Activated T-cell treated with anti-CD3 and anti-CD28 coated beads, Interleukin-2, amount 50 U/mL, for 72 hours (primary cell): ENCODE data around the gene PRKN. TPM values are rescaled to one million over a fixed set of nuclear protein-coding genes. Genes with fewer than 3 reads are reported as not detected.

Source experiments
- ATAC-seq, 2 donors: fragments of 150-1000 bp; cut with Tn5 transposase; replicated peaks in 1 of 2; 2 replicates each; pipeline ENCODE4 v1.10.0; 2021; ENCODE audit warnings: moderate library complexity in 2 of 2, mild to moderate bottlenecking in 1 of 2
- DNase-seq, 2 donors: peaks; one replicate each; pipeline ENCODE4 v3.0.0; 2021 to 2022; ENCODE audit warnings: mixed read lengths in 1 of 2
- H3K27ac Mint-ChIP-seq: one replicate; pipeline ENCODE4 v1.8.0; 2022; ENCODE audit warnings: mild to moderate bottlenecking, moderate library complexity, mixed read lengths
- H3K27me3 Mint-ChIP-seq: one replicate; pipeline ENCODE4 v1.8.0; 2022; ENCODE audit warnings: low read depth, mixed read lengths
- H3K36me3 Mint-ChIP-seq, 2 donors: one replicate each; pipeline ENCODE4 v1.8.0; 2022; ENCODE audit warnings: mixed read lengths in 2 of 2, mild to moderate bottlenecking in 1 of 2; ENCODE audit not compliant: insufficient read depth in 2 of 2
- H3K4me1 Mint-ChIP-seq: one replicate; pipeline ENCODE4 v1.8.0; 2022; ENCODE audit warnings: low read depth, mixed read lengths
- H3K4me3 Mint-ChIP-seq, 2 donors: one replicate each; pipeline ENCODE4 v1.8.0; 2022; ENCODE audit warnings: mild to moderate bottlenecking in 2 of 2, mixed read lengths in 2 of 2, moderate library complexity in 2 of 2
- H3K9me3 Mint-ChIP-seq, 2 donors: one replicate each; pipeline ENCODE4 v1.8.0; 2022; ENCODE audit warnings: mixed read lengths in 2 of 2
- total RNA-seq, 2 donors: library from RNA; stranded (reverse); gene quantifications; one replicate each; pipeline ENCODE4 v1.2.3, GENCODE V29; 2022

PRKN gene
- total RNA-seq, 2 donors from 2014 or later = 2.5 to 2.8 TPM

DNA sequence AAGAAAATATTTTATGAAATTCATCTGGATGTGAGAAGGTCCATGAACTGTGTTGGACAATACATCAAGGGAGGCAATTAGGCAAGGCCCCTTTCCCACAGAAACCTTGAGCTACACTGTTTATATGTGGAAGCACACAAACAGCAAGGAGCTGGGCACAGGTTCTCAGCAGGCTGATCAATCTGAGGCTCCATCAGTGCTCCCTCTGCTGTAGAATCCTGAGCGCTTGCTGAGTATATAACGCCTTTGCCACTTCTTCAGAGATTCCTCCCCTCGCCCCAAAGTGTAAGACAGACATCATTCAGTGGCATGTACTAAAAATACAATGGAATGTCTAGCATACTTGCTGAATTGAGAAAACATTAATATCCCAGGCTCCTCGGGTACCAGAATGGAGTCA, 146.9 kb downstream of the PRKN start:
- ATAC-seq = no peak
- no peaks in the 10 kb centered on the region for H3K4me1 Mint-ChIP-seq
- no peaks in the 10 kb centered on the region for H3K36me3 Mint-ChIP-seq
- no peak for DNase-seq
- H3K27me3 Mint-ChIP-seq = no peaks in the 10 kb centered on the region
- no peak overlapping the region for H3K4me3 Mint-ChIP-seq
- peaks cover 2 to 3% of the 10 kb centered on the region in 2 donors for H3K9me3 Mint-ChIP-seq
- no peak overlapping the region for H3K27ac Mint-ChIP-seq

DNA sequence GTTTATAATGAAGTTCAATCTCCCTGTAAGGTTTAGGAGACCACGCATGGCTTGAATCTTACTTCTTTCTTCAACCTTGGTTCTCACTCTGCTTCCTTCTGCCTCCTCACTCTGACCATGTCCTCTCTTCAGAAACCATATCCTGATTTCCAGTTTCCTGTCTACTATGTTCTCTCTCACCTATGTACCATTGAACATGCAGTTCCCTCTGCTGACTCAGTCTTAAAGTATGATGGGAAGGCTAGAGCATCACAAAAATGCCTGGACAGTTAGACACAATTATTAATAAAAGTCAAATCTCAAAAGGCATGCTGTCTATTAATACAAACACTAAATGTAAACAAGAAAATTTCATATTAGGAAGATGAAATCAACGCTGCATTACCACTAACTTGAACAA, 151.6 kb downstream of the PRKN start:
- H3K27ac Mint-ChIP-seq = no peak overlapping the region
- H3K4me3 Mint-ChIP-seq = no peak overlapping the region
- peaks cover 2 to 3% of the 10 kb centered on the region in 2 donors for H3K9me3 Mint-ChIP-seq
- H3K36me3 Mint-ChIP-seq = no peaks in the 10 kb centered on the region
- no peaks in the 10 kb centered on the region for H3K4me1 Mint-ChIP-seq
- H3K27me3 Mint-ChIP-seq = no peaks in the 10 kb centered on the region
- ATAC-seq = no peak
- DNase-seq = no peak

GRCh38 chr6:162572240-162572639, 155.3 kb downstream of the PRKN start:
- Mint-ChIP-seq H3K27ac (no peak overlapping the region), H3K9me3 (peaks cover 6% of the 10 kb centered on the region in 2 donors), H3K4me1 (no peaks in the 10 kb centered on the region), H3K27me3 (no peaks in the 10 kb centered on the region), H3K4me3 (no peak overlapping the region), H3K36me3 (peaks cover 2 to 3% of the 10 kb centered on the region in 2 donors)
- no peak for ATAC-seq
- no peak for DNase-seq

DNA sequence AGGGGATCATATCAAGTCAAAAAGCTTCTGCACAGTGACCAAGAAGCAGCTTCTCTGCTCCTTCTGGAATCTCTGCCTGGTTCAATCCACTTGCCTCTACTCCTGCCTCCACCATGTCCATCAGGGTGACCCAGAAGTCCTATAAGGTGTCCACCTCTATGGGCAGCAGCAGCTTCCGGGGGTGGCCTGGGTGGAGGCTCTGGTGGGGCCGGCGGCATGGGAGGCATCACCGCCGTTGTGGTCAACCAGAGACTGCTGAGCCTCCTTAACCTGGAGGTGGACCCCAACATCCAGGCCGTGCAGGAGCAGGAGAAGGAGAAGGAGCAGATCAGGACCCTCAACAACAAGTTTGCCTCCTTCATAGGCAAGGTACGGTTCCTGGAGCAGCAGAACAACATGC, 159.3 kb downstream of the PRKN start:
- DNase-seq (no peak), ATAC-seq (no peak)
- Mint-ChIP-seq H3K4me1 (no peaks in the 10 kb centered on the region), H3K27me3 (no peaks in the 10 kb centered on the region), H3K9me3 (peaks cover 13 to 17% of the 10 kb centered on the region in 2 donors), H3K36me3 (peaks cover 9 to 17% of the 10 kb centered on the region in 2 donors), H3K4me3 (no peak overlapping the region), H3K27ac (no peak overlapping the region)

DNA sequence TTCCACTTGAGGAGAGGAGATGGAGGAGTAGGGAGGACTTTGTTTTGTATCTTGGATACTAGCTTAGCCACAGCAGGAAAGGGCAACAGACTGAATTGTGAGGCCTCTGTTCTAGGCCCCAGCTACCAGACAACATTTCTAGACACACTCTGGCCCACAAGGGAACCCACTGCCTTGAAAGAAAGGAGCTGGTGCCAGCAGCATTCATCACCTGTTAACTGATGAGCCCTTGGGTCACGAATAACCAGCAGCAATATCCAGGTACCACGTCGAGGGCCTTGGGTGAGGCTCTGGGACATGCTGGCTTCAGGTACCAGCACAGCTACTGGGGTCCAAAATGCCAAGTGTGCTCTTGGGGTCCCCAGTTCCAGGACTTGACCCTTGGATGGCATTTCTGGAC, 165.5 kb downstream of the PRKN start:
- H3K4me1 Mint-ChIP-seq = no peaks in the 10 kb centered on the region
- H3K27ac Mint-ChIP-seq = no peak overlapping the region
- no peak overlapping the region for H3K4me3 Mint-ChIP-seq
- peaks cover 6 to 13% of the 10 kb centered on the region in 2 donors for H3K9me3 Mint-ChIP-seq
- peaks cover 7 to 18% of the 10 kb centered on the region in 2 donors for H3K36me3 Mint-ChIP-seq
- H3K27me3 Mint-ChIP-seq = no peaks in the 10 kb centered on the region
- no peak for ATAC-seq
- no peak for DNase-seq

DNA sequence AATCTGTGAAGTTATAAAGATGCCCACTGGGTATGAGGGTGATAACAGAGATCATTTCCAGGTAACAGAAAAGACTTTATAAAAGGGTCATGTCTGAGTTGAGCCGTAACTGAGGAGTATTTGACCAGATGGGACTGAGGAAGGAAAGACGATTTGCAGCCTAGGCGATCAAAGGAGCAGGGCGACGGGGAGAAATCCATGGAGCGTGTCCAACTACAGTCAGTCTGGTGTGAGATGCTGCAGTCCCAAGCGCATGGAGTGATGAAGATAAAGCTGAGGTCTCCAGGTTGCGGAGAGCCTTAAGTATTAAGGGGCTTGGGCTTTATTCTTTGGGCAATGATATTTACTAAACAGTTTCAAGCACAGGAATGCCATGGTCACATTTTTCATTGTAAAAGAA, 166.7 kb downstream of the PRKN start:
- peaks cover 6 to 14% of the 10 kb centered on the region in 2 donors for H3K36me3 Mint-ChIP-seq
- peaks cover 6 to 8% of the 10 kb centered on the region in 2 donors for H3K9me3 Mint-ChIP-seq
- H3K4me3 Mint-ChIP-seq = no peak overlapping the region
- no peak overlapping the region for H3K27ac Mint-ChIP-seq
- no peaks in the 10 kb centered on the region for H3K27me3 Mint-ChIP-seq
- no peaks in the 10 kb centered on the region for H3K4me1 Mint-ChIP-seq
- DNase-seq (no peak), ATAC-seq (no peak)

DNA sequence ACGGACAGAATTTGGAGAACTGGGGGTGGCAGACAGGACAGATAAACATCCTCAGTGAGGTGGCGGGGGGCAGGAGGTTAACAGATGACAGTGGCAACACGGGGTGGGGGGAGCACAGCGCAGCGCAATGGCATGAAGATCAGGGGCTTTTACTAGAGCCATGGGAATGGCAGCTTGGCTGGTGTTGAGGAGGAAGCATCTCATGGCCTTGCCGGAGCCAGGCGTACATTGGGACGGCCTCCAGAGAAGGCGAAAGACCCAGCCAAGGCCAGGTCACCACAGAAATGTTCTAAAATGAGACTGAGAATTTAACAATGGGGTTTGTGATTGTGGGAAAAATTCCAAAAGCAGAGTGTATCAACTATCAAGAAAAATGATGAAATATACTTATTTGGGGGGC, 173.0 kb downstream of the PRKN start:
- H3K27me3 Mint-ChIP-seq = no peaks in the 10 kb centered on the region
- no peak for ATAC-seq
- H3K36me3 Mint-ChIP-seq = peaks cover 3 to 8% of the 10 kb centered on the region in 2 donors
- no peak overlapping the region for H3K4me3 Mint-ChIP-seq
- H3K27ac Mint-ChIP-seq = no peak overlapping the region
- no peak for DNase-seq
- H3K9me3 Mint-ChIP-seq = peaks cover 0 to 3% of the 10 kb centered on the region in 2 donors
- no peaks in the 10 kb centered on the region for H3K4me1 Mint-ChIP-seq

GRCh38 chr6:162546905-162547304, 180.7 kb downstream of the PRKN start:
- Mint-ChIP-seq H3K27me3 (no peaks in the 10 kb centered on the region), H3K27ac (no peak overlapping the region), H3K4me1 (no peaks in the 10 kb centered on the region), H3K4me3 (no peak overlapping the region), H3K9me3 (peaks cover 0 to 5% of the 10 kb centered on the region in 2 donors), H3K36me3 (peaks cover under 1 to 5% of the 10 kb centered on the region in 2 donors)
- no peak for DNase-seq
- ATAC-seq = no peak

DNA sequence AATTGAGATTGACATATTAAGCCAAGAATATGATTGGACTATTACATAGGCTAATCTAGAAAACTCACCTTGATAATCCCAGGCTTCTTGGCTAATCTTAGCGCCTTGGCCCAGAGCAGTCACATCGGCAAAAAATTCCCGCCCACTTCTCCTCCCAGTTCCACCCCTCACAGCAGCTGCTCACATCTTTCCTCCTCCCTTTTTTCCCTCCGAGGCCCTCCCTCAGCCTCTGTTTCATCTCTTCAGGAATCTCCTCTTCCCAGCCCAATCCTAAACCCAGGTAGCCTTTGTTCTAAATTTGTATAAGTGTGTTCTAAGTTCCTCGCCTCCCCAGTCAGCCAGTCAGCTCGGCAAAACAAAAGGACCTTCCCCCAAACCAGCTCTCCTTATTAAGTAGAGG, 184.3 kb downstream of the PRKN start:
- no peaks in the 10 kb centered on the region for H3K27me3 Mint-ChIP-seq
- H3K4me3 Mint-ChIP-seq = no peak overlapping the region
- H3K9me3 Mint-ChIP-seq = peaks cover 2 to 5% of the 10 kb centered on the region in 2 donors
- ATAC-seq (no peak), DNase-seq (no peak)
- peaks cover 0 to 4% of the 10 kb centered on the region in 2 donors for H3K36me3 Mint-ChIP-seq
- no peak overlapping the region for H3K27ac Mint-ChIP-seq
- H3K4me1 Mint-ChIP-seq = no peaks in the 10 kb centered on the region

GRCh38 chr6:162541019-162541601, 186.5 kb downstream of the PRKN start:
- H3K4me1 Mint-ChIP-seq = no peaks in the 10 kb centered on the region
- ATAC-seq (no peak), DNase-seq (no peak)
- H3K4me3 Mint-ChIP-seq = no peak overlapping the region
- H3K36me3 Mint-ChIP-seq = no peaks in the 10 kb centered on the region
- no peak overlapping the region for H3K27ac Mint-ChIP-seq
- H3K27me3 Mint-ChIP-seq = no peaks in the 10 kb centered on the region
- peaks cover 0 to 2% of the 10 kb centered on the region in 2 donors for H3K9me3 Mint-ChIP-seq

DNA sequence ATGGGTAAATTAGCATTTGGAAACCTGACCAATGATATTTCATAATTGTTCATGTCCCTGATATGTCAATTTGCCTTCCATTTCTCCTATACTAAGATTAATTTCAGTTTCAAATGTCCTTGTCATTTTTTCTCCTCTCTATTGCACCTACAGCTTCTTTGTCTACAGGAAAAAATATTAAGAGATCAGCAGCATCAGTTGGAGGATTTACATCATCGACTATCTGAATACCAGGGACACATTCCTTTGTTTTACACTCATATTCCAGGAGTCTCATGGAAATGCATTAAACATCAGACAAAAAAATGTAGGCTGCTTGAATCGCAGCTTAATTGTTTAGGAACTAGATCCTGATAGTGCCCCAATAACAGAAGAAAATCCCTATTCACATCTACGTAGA, 188.2 kb downstream of the PRKN start:
- Mint-ChIP-seq H3K4me1 (no peaks in the 10 kb centered on the region), H3K9me3 (peaks cover under 1 to 2% of the 10 kb centered on the region in 2 donors), H3K27me3 (no peaks in the 10 kb centered on the region), H3K36me3 (no peaks in the 10 kb centered on the region), H3K27ac (no peak overlapping the region), H3K4me3 (no peak overlapping the region)
- DNase-seq = no peak
- no peak for ATAC-seq

DNA sequence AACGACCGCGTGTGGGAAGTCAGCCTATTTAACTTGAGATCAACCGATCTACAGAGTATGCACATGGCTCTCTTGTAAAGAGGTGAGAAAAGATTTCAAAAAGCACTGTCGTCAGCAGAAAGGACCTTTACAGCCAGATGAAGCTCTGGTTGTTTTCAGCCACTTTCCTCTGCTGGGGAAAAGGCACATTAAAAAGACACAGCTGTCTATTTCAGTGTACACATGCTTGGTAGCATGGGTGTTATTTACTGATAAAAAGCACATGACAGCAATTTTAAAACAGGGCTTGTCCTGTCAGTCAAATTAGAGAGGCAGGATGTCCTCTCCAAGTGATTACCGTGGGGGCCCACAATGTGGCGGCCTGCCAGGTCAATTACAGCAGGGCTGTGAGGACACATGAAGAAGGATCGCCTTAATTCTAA, 188.9 kb downstream of the PRKN start:
- Mint-ChIP-seq H3K27me3 (no peaks in the 10 kb centered on the region), H3K4me3 (no peak overlapping the region), H3K27ac (no peak overlapping the region), H3K4me1 (no peaks in the 10 kb centered on the region), H3K36me3 (no peaks in the 10 kb centered on the region), H3K9me3 (peaks cover 2 to 3% of the 10 kb centered on the region in 2 donors)
- DNase-seq (no peak), ATAC-seq (no peak)

GRCh38 chr6:162533009-162533400, 194.6 kb downstream of the PRKN start:
- ATAC-seq (no peak), DNase-seq (no peak)
- Mint-ChIP-seq H3K4me1 (no peaks in the 10 kb centered on the region), H3K27me3 (no peaks in the 10 kb centered on the region), H3K27ac (no peak overlapping the region), H3K4me3 (no peak overlapping the region), H3K9me3 (peaks cover 0 to 3% of the 10 kb centered on the region in 2 donors), H3K36me3 (no peaks in the 10 kb centered on the region)

GRCh38 chr6:162532283-162533008, 195.1 kb downstream of the PRKN start:
- Mint-ChIP-seq H3K36me3 (no peaks in the 10 kb centered on the region), H3K27me3 (no peaks in the 10 kb centered on the region)
- ATAC-seq = no peak

More at GRCh38 chr6:162532283-162533008, 195.1 kb downstream of the PRKN start:
- DNase-seq = no peak
- H3K27ac Mint-ChIP-seq = no peak overlapping the region
- no peaks in the 10 kb centered on the region for H3K4me1 Mint-ChIP-seq
- H3K4me3 Mint-ChIP-seq = no peak overlapping the region
- peaks cover 0 to 3% of the 10 kb centered on the region in 2 donors for H3K9me3 Mint-ChIP-seq
